GM21360 (cell line): ENCODE results near the gene CACNA2D1.

ENCODE experiments used
- ATAC-seq: cut with Tn5 transposase; IDR thresholded peaks from one replicate; pipeline ENCODE4 v1.9.1; 2021; ENCODE audit warnings: mild to moderate bottlenecking, moderate library complexity; ENCODE audit not compliant: unreplicated experiment

CACNA2D1 gene

GRCh38 chr7:82128546-82128945, 315.0 kb downstream of the CACNA2D1 start:
- no peak for ATAC-seq

- no peak for ATAC-seq
Observed at GRCh38 chr7:82126576-82126975, 317.0 kb downstream of the CACNA2D1 start.

GRCh38 chr7:82124445-82124844, 319.1 kb downstream of the CACNA2D1 start:
- no peak for ATAC-seq

DNA sequence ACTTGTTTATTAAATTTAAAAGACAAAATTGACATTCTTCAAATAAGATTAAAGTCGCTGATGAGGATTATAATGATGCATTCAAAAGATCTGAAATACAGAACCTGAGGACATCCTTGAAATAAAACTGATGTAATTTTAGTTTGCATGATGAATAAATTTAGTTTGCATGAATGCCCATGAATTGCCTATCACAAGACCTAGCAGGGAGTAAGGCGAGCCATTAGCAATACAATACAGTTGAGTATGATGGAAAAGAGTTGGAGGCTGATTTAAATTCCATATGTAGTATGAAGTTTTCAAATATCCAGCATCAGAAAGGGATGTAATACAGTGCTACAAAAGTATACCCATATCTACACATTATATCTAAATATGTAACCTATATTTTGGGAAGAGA, 321.3 kb downstream of the CACNA2D1 start:
- ATAC-seq: no peak

GRCh38 chr7:82114237-82114636, 329.3 kb downstream of the CACNA2D1 start:
- ATAC-seq: no peak

DNA sequence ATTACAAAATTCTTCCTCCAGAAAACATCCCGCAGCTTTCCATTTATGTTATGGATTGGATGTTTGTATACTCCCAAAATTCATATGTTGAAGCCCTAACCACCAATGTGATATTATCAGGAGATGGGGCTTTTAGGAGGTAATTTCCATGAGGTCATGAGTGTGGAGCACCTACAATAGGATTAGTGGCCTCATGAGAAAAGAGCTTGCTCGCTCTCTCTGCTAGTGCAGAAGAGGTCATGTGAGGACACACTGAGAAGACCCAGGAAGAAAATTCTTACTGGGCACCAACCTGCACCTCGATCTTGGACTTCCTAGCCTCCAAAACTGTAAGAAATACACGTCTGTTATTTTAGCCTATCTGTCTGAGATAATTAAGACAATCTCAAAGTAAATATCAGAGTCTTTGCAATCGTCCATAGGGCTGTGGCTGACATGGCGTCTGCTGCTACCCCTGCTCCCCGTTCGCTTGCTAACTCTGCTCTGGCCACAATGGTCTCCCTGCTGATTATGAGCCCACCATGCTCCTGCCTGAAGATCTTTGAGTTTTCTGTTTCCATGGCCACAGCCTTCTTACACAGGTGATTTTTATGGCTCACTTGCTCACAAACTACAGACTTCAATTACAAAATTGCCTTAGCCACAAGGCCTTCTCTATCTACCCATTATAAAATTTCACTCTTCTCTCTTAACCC, 333.3 kb downstream of the CACNA2D1 start:
- no peak for ATAC-seq

- ATAC-seq: no peak
Observed at GRCh38 chr7:82109288-82109687, 334.3 kb downstream of the CACNA2D1 start.

DNA sequence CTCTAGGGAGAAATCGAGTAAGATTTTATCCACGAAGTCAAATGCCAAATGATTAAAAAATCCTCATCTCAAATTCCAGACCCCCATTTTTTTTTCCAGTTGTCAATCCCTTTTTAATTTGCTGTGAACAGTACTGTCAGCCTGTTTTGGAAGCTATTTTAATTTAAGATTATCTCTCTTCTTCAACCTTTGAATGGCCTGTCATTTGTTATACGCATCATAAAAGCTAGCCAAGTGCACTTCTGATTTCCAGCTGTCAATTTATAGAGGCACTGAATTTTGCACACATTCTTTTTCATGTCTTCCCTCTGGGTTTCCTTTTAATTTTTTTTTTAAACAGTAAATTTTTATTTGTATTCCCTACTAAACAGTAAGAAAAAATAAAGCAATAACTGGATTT, 337.4 kb downstream of the CACNA2D1 start:
- ATAC-seq: no peak

DNA sequence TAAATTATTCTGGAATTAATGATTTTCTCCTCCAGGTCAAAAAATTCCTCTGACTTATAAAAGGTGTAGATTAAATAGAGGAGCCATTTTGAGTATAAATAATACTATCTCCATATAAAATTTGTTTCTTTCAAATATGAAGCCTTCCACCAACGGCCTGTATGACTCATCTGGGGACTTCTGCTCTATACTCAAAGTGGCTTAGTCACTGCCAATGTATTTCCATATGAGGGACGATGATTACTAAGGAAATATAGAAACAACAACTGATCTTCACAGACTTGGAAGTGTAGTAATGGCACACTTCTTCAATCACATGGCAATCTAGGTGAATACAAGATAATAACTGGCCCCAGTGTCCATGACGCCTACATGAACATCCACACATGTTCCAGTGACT, 338.1 kb downstream of the CACNA2D1 start:
- ATAC-seq: no peak

DNA sequence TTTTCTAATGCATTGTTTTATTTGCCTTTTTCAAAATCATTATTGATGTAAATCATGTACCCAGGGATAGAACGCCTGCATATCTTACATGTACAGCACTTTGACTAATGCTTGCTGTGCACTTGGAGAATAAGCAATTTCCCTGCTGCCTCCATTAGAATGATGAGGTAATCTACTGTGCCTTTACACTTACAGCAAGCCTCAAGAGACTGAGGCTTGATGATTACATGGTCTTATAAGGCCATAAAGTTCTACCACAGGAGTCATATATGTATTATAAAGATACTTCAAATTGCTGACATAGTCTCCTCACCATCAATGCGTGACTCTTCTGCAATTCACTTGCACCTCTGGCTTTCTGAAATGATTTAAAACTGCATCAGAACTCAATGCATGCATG, 345.2 kb downstream of the CACNA2D1 start:
- no peak for ATAC-seq

DNA sequence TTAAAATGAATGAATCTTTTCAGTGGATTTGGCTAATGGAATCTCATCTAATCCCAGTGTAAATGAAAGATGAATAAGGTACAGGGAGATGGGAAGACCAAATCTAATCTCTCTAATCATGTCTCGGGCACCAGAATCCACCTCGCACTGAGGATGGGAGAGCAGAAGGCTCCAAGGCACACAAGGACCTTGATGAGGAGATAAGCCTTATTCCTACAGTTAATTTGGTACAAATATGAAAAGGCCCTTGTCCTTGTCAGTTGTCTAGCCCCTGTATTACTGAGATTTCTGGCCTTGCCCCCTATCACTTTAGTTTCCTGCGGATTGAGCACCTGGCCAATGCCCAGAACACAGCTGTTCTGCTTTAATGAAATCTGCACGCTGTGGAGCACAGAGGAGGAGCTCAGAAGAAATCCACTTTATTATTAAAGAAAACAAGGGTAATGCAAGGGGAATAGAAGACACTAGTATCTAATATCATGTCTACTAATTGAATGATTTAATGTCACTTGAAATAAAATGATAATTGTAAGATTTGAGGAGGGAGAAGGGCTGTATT, 352.4 kb downstream of the CACNA2D1 start:
- no peak for ATAC-seq

- ATAC-seq: no peak
Observed at GRCh38 chr7:82087099-82087498, 356.5 kb downstream of the CACNA2D1 start.

GRCh38 chr7:82085116-82085515, 358.5 kb downstream of the CACNA2D1 start:
- no peak for ATAC-seq

- no peak for ATAC-seq
Observed at GRCh38 chr7:82081644-82082224, 361.8 kb downstream of the CACNA2D1 start.

DNA sequence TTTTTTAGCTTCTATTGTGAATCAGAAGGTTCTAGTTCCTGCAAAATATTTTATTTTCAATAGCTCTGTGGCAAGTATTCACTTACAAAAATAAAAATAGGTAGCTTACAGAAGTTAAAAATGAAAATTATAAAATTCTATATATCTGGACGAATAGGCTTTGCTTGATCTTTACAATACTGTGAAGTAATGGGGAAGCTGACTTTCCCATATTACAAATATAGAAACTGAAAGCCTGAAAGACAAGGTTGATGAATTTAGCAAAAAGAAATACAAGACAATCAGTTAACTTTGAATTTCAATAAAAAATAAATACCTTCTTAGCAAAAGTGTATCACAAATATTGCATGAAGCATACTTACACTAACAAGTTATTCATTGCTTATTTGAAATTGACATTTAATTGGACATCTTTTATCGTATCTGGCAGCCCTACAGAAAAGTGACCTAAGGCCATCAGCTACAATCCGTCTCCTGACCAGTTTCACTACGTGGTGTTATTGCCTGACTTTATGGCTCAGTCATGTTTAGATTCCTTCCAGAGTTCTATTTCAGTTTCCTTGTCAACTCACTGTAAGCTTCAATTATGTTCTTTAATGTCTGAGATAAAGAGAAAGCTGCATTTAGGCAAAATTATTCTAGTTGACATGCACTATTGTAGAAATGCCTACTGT, 363.2 kb downstream of the CACNA2D1 start:
- peak; percentile 61 for ATAC-seq

DNA sequence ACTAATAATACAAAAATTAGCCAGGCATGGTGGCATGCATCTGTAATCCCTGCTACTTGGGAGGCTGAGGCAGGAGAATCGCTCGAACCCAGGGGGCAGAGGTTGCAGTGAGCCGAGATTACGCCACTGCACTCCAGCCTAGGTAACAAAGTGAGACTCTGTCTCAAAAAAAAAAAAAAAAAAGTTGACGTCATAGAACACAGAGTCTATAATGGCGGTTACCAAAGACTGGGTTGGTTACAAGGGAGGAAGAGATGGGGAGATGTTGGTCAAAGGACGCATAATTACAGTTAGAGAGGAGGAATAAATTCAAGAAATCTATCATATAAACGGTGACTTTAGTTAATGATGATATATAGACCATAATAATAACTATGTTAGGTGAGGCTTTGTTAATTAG, 364.1 kb downstream of the CACNA2D1 start:
- ATAC-seq: no peak

DNA sequence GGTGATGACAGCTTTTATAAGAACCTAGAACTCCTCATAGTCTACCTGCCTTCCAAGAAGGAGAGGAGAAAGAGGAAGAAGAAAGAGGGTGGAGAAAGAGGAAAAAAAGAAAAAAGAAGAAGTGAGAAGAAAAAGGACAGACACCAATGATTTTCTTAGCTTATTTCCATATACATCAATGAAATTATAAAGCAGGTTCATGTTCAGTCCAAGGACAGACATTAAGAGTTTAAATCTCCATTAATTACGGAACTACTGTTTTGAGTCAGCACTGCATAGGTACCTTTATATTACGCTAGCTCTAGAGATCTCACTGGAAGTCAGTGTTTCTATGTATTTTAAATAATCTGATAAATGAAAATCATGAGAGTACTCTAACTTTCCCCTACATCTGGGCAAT, 364.8 kb downstream of the CACNA2D1 start:
- ATAC-seq: no peak

- ATAC-seq: no peak
Observed at GRCh38 chr7:82071468-82071867, 372.1 kb downstream of the CACNA2D1 start.

GRCh38 chr7:82067628-82068264, 375.8 kb downstream of the CACNA2D1 start:
- ATAC-seq: no peak

- no peak for ATAC-seq
Observed at GRCh38 chr7:82057476-82057875, 386.1 kb downstream of the CACNA2D1 start.

DNA sequence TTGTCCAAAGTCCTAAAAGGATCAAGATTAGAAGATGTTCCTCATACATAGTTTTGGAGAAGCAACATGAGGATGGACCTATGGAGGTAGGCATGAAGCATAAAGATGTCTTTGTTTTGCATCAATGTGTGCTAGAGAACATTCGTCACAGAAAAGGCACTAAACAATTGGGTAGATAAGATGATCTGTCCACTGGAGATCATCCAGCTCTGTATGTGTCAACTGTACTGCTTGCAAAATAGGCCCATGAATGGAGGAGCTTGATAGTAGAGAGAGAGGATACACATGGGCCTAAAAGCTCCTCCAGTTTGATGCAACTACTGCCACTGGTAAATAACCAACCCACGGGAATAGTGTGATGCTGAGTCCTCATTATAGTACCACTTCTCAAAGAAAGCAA, 387.3 kb downstream of the CACNA2D1 start:
- no peak for ATAC-seq

- no peak for ATAC-seq
Observed at GRCh38 chr7:82054544-82054943, 389.0 kb downstream of the CACNA2D1 start.
